HepG2 (cell line): ENCODE data around the gene SEC14L1. TPM values are rescaled to one million over a fixed set of nuclear protein-coding genes. Genes with fewer than 3 reads are reported as not detected.
A peak's percentile ranks its signal among the peaks of the same experiment; 100 is the strongest.

Experiments used
- AGO2 ChIP-seq: fragments of 200-400 bp; formaldehyde crosslinking; optimal IDR thresholded peaks from 2 replicates; pipeline ENCODE3; 2017; ENCODE audit warnings: mild to moderate bottlenecking, low read depth, low read length, moderate library complexity
- ARNT2 ChIP-seq: sonication (generic); formaldehyde crosslinking; IDR thresholded peaks from 2 replicates; pipeline ENCODE4 v1.8.0; 2022; ENCODE audit warnings: mild to moderate bottlenecking, low read depth, missing genetic modification reagents, moderate library complexity
- ATF1 ChIP-seq: IDR thresholded peaks from 2 replicates; pipeline ENCODE4 v1.6.1; 2016; ENCODE audit warnings: mild to moderate bottlenecking, control low read depth
- BCL6 ChIP-seq: IDR thresholded peaks from 2 replicates; pipeline ENCODE4 v1.6.1; 2016; ENCODE audit warnings: missing genetic modification reagents, missing compliant biosample characterization
- CHD4 ChIP-seq: fragments of 200-600 bp; sonication (generic); IDR thresholded peaks from 2 replicates; pipeline ENCODE4 v1.7.0; 2017; ENCODE audit warnings: mild to moderate bottlenecking, low read length, borderline replicate concordance
- FLYWCH1 ChIP-seq: sonication (generic); formaldehyde crosslinking; IDR thresholded peaks from 2 replicates; pipeline ENCODE4 v1.8.1; 2023; ENCODE audit warnings: mild to moderate bottlenecking, missing genetic modification reagents
- HNF4G ChIP-seq, 2 experiments: sonication (generic) in 1 of 2; formaldehyde crosslinking in 1 of 2; IDR thresholded peaks; 2 replicates each; pipeline versions ENCODE4 v1.4.0 to v1.6.1; 2011 to 2020; ENCODE audit warnings: borderline replicate concordance in 2 of 2, low read depth in 2 of 2, mild to moderate bottlenecking in 2 of 2, low read length in 1 of 2, missing genetic modification reagents in 1 of 2, moderate library complexity in 1 of 2
- NFE2L2 ChIP-seq: fragments of 150-350 bp; IDR thresholded peaks from 2 replicates; pipeline ENCODE4 v1.6.1; 2014; ENCODE audit warnings: low read length
- NR2F1 ChIP-seq, 2 experiments: fragments of 450-650 bp in 1 of 2; formaldehyde crosslinking in 1 of 2; IDR thresholded peaks; 2 replicates each; pipeline versions ENCODE4 v1.5.0 to v1.6.1; 2016 to 2020; ENCODE audit warnings: mild to moderate bottlenecking in 1 of 2, missing compliant biosample characterization in 1 of 2, missing genetic modification reagents in 1 of 2, moderate library complexity in 1 of 2
- NRL ChIP-seq: sonication (generic); formaldehyde crosslinking; IDR thresholded peaks from 2 replicates; pipeline ENCODE4 v1.5.0; 2020; ENCODE audit warnings: missing genetic modification reagents, mild to moderate bottlenecking, moderate library complexity, borderline replicate concordance
- RFX3 ChIP-seq: IDR thresholded peaks from 2 replicates; pipeline ENCODE4 v1.6.1; 2016; ENCODE audit warnings: missing biosample characterization, missing genetic modification reagents
- SP5 ChIP-seq: IDR thresholded peaks from 2 replicates; pipeline ENCODE4 v1.6.1; 2016; ENCODE audit warnings: low read depth, borderline replicate concordance
- XBP1 ChIP-seq: sonication (generic); formaldehyde crosslinking; IDR thresholded peaks from 2 replicates; pipeline ENCODE4 v1.5.0; 2020; ENCODE audit warnings: missing genetic modification reagents
- ZBTB20 ChIP-seq: sonication (generic); formaldehyde crosslinking; IDR thresholded peaks from 2 replicates; pipeline ENCODE4 v1.8.1; 2023; ENCODE audit warnings: missing genetic modification reagents, low read depth, mild to moderate bottlenecking, borderline replicate concordance
- ZBTB3 ChIP-seq: sonication (generic); formaldehyde crosslinking; IDR thresholded peaks from 2 replicates; pipeline ENCODE4 v1.4.0; 2020; ENCODE audit warnings: low read depth, mild to moderate bottlenecking, moderate library complexity, missing genetic modification reagents, borderline replicate concordance
- ZBTB8A ChIP-seq: sonication (generic); formaldehyde crosslinking; IDR thresholded peaks from 2 replicates; pipeline ENCODE4 v1.4.0; 2020; ENCODE audit warnings: mild to moderate bottlenecking, low read depth, missing genetic modification reagents, borderline replicate concordance
- ZFYVE20 ChIP-seq: sonication (generic); formaldehyde crosslinking; IDR thresholded peaks from 2 replicates; pipeline ENCODE4 v1.8.0; 2023; ENCODE audit warnings: low read depth, mild to moderate bottlenecking, moderate library complexity, missing genetic modification reagents, borderline replicate concordance
- ZNF230 ChIP-seq: sonication (generic); formaldehyde crosslinking; IDR thresholded peaks from 2 replicates; pipeline ENCODE4 v1.4.0; 2020; ENCODE audit warnings: mild to moderate bottlenecking, missing genetic modification reagents
- polyA plus RNA-seq, 8 experiments: library from polyadenylated mRNA; depleted of rRNA in 3 of 8; stranded (reverse) in 7 of 8; unstranded in 1 of 8; fragments of >200 nt; fragmentation: Illumina TruSeq in 4 of 8; extraction: Trizol in 4 of 8; gene quantifications; 2 replicates each; pipeline versions ENCODE4 v1.2.1 to v1.2.3, GENCODE V29; 2011 to 2016; ENCODE audit warnings: low read depth in 4 of 8, missing spikeins in 1 of 8, mixed read lengths in 1 of 8; ENCODE audit not compliant: insufficient read depth in 1 of 8
- total RNA-seq, 5 experiments: library from RNA; depleted of rRNA; stranded (reverse); fragments of >200 nt; fragmentation: Illumina TruSeq; extraction: Trizol; gene quantifications; 2 replicates each; pipeline ENCODE4 v1.2.3, GENCODE V29; 2016; ENCODE audit warnings: low read depth in 1 of 5
- TF ChIP-seq, protein P1 (sequence below), 2 experiments: fragments of 450-650 bp in 1 of 2; sonication (generic) in 1 of 2; formaldehyde crosslinking; IDR thresholded peaks; 2 replicates each; pipeline versions ENCODE4 v1.5.0 to v1.8.0; 2020 to 2022; ENCODE audit warnings: mild to moderate bottlenecking in 1 of 2, missing genetic modification reagents in 1 of 2
- TF ChIP-seq, protein P2 (sequence below), 2 experiments: sonication (generic) in 1 of 2; formaldehyde crosslinking in 1 of 2; IDR thresholded peaks; 2 replicates each; pipeline versions ENCODE4 v1.4.0 to v1.6.1; 2016 to 2020; ENCODE audit warnings: borderline replicate concordance in 1 of 2, low read depth in 1 of 2, mild to moderate bottlenecking in 1 of 2, missing genetic modification reagents in 1 of 2
- TF ChIP-seq, protein P3 (sequence below): sonication (generic); formaldehyde crosslinking; IDR thresholded peaks from 2 replicates; pipeline ENCODE4 v1.5.1; 2020; ENCODE audit warnings: mild to moderate bottlenecking, moderate library complexity, missing genetic modification reagents
- TF ChIP-seq, protein P4 (sequence below): sonication (generic); formaldehyde crosslinking; IDR thresholded peaks from 2 replicates; pipeline ENCODE4 v1.8.1; 2023; ENCODE audit warnings: mild to moderate bottlenecking, missing genetic modification reagents, borderline replicate concordance

Gene SEC14L1
- total and polyA plus RNA-seq, 2 of the 13 experiments (the other 11 are each of a cell fraction or from before 2014, with no cell fraction given) = 26.3 to 43.9 TPM

DNA sequence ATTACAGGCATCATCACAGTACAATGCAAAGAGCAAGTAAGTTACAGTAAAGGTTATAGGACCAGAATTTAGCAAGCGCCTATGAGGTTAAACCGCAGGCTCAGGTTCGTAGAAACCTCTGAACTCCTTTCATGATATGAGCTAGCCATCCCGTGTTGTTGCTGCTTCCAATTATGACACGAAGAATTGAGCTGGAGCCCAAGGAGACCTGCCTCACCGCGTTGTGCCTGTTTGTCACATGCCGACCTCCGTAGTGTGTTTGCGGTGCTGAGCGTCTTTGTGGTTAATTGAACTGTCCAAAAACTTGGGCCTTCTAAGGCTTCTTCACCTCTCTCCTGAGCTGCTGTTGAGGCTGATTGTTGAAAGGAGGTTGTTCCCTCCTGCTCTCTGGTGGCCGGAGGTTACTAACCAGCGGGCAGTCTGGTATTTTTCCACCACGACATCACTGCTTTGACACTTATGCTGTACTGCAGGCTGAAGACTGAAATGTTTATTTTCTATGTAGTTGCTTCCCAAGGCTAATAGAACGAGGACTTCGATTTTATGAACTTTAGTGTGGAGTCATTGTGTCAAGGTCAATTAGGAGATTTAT is 67.5 kb downstream of the SEC14L1 start (continued):
- TF ChIP-seq HNF4G (IDR thresholded peaks at IDR 0.05; ENCODE audit: borderline replicate concordance, low read depth, low read length) (peak; percentile 37; the same call in 1 of the 2 replicates), HNF4G (CRISPR knock-in tag; IDR thresholded peaks at IDR 0.05; ENCODE audit: borderline replicate concordance, low read depth) (peak; percentile 51; the same call in 1 of the 2 replicates), ZBTB8A (no peak), NR2F1 (CRISPR knock-in tag; IDR thresholded peaks at IDR 0.05) (no peak; a peak in 1 of 4 replicates), ZBTB3 (CRISPR knock-in tag) (no peak), NRL (CRISPR knock-in tag) (no peak), FLYWCH1 (CRISPR knock-in tag) (no peak), SP5 (no peak), RFX3 (CRISPR knock-in tag) (no peak), ZNF230 (CRISPR knock-in tag) (0 out of 2 replicates have a peak, but pooled peaks have one; percentile 74), ATF1 (CRISPR knock-in tag) (peak; percentile 24; the same call in 1 of the 2 replicates), AGO2 (no peak), XBP1 (no peak), CHD4 (no peak; the same call in 1 of the 2 replicates), ZBTB20 (no peak), BCL6 (CRISPR knock-in tag) (peak; percentile 70), NFE2L2 (no peak), ARNT2 (no peak), ZFYVE20 (CRISPR knock-in tag) (no peak)
- TF ChIP-seq, protein P1, sequence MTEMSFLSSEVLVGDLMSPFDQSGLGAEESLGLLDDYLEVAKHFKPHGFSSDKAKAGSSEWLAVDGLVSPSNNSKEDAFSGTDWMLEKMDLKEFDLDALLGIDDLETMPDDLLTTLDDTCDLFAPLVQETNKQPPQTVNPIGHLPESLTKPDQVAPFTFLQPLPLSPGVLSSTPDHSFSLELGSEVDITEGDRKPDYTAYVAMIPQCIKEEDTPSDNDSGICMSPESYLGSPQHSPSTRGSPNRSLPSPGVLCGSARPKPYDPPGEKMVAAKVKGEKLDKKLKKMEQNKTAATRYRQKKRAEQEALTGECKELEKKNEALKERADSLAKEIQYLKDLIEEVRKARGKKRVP (CRISPR knock-in tag; IDR thresholded peaks at IDR 0.05) = 0 out of 4 replicates have a peak, but pooled peaks of 1 of the 2 experiments have one; percentile 13
- TF ChIP-seq, protein P2, sequence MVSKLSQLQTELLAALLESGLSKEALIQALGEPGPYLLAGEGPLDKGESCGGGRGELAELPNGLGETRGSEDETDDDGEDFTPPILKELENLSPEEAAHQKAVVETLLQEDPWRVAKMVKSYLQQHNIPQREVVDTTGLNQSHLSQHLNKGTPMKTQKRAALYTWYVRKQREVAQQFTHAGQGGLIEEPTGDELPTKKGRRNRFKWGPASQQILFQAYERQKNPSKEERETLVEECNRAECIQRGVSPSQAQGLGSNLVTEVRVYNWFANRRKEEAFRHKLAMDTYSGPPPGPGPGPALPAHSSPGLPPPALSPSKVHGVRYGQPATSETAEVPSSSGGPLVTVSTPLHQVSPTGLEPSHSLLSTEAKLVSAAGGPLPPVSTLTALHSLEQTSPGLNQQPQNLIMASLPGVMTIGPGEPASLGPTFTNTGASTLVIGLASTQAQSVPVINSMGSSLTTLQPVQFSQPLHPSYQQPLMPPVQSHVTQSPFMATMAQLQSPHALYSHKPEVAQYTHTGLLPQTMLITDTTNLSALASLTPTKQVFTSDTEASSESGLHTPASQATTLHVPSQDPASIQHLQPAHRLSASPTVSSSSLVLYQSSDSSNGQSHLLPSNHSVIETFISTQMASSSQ (IDR thresholded peaks at IDR 0.05; ENCODE audit: low read depth) = no peak
- TF ChIP-seq, protein P2 (CRISPR knock-in tag; IDR thresholded peaks at IDR 0.05; ENCODE audit: borderline replicate concordance) = no peak
- TF ChIP-seq, protein P3, sequence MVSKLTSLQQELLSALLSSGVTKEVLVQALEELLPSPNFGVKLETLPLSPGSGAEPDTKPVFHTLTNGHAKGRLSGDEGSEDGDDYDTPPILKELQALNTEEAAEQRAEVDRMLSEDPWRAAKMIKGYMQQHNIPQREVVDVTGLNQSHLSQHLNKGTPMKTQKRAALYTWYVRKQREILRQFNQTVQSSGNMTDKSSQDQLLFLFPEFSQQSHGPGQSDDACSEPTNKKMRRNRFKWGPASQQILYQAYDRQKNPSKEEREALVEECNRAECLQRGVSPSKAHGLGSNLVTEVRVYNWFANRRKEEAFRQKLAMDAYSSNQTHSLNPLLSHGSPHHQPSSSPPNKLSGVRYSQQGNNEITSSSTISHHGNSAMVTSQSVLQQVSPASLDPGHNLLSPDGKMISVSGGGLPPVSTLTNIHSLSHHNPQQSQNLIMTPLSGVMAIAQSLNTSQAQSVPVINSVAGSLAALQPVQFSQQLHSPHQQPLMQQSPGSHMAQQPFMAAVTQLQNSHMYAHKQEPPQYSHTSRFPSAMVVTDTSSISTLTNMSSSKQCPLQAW (CRISPR knock-in tag) = peak; percentile 81; the same call in 1 of the 2 replicates
- TF ChIP-seq, protein P4, sequence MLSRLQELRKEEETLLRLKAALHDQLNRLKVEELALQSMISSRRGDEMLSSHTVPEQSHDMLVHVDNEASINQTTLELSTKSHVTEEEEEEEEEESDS (CRISPR knock-in tag) = no peak
